ENCODE measurements around the gene MFN1.

MFN1 gene

GRCh38 chr3:179348325-179349013 is 960 bp downstream of the MFN1 start:
- Histone ChIP-seq H3K36me3 (replicated peaks; ENCODE audit: insufficient read depth, low read length) (no peaks in the 10 kb centered on the region; the same call in 1 of the 2 replicates), H3K9me3 (replicated peaks; ENCODE audit: insufficient read depth, low read length) (no peaks in the 10 kb centered on the region), H3K4me1 (ENCODE audit: low read length) (peaks cover 8% of the 10 kb centered on the region), H3K9ac (ENCODE audit: low read length) (peak overlapping the region; percentile 65), H2AFZ (ENCODE audit: low read length) (peak overlapping the region; percentile 95), H3K27me3 (replicated peaks; ENCODE audit: insufficient read depth, low read length) (no peaks in the 10 kb centered on the region), H3K79me2 (ENCODE audit: low read length) (peaks cover 40% of the 10 kb centered on the region), H3K27ac (ENCODE audit: low read length) (peak overlapping the region; percentile 51; the same call in 1 of the 2 replicates), H3K9me2 (replicated peaks; ENCODE audit: insufficient read depth, low read length) (no peaks in the 10 kb centered on the region), H3K4me3 (ENCODE audit: low read length) (peak overlapping the region; percentile 89), H3K4me2 (ENCODE audit: low read depth, low read length) (peak overlapping the region; percentile 75), H3F3A (ENCODE audit: insufficient read depth, low read length) (peaks cover 8% of the 10 kb centered on the region; the same call in 1 of the 2 replicates), H4K20me1 (ENCODE audit: insufficient read depth, low read length) (no peaks in the 10 kb centered on the region)
- no peak for DNase-seq
- TF ChIP-seq CTCF (IDR thresholded peaks at IDR 0.05; ENCODE audit: low read length) = no peak
- no peak for TF ChIP-seq EZH2phosphoT487 (IDR thresholded peaks at IDR 0.05; ENCODE audit: low read length)
- no peak for TF ChIP-seq EZH2 (optimal IDR thresholded peaks at IDR 0.05; ENCODE audit: low read depth, low read length)

GRCh38 chr3:179355996-179356395 is 8.5 kb downstream of the MFN1 start:
- Histone ChIP-seq H3K27ac (ENCODE audit: low read length) (no peak overlapping the region), H3K4me2 (ENCODE audit: low read depth, low read length) (no peak overlapping the region), H3K27me3 (replicated peaks; ENCODE audit: insufficient read depth, low read length) (no peaks in the 10 kb centered on the region), H4K20me1 (ENCODE audit: insufficient read depth, low read length) (no peaks in the 10 kb centered on the region), H3K36me3 (replicated peaks; ENCODE audit: insufficient read depth, low read length) (peaks cover 12% of the 10 kb centered on the region), H3F3A (ENCODE audit: insufficient read depth, low read length) (no peaks in the 10 kb centered on the region), H3K79me2 (ENCODE audit: low read length) (peaks cover 12% of the 10 kb centered on the region), H3K4me3 (ENCODE audit: low read length) (no peak overlapping the region), H3K9ac (ENCODE audit: low read length) (no peak overlapping the region), H2AFZ (ENCODE audit: low read length) (no peak overlapping the region), H3K4me1 (ENCODE audit: low read length) (no peaks in the 10 kb centered on the region), H3K9me2 (replicated peaks; ENCODE audit: insufficient read depth, low read length) (no peaks in the 10 kb centered on the region), H3K9me3 (replicated peaks; ENCODE audit: insufficient read depth, low read length) (no peaks in the 10 kb centered on the region)
- TF ChIP-seq EZH2 (optimal IDR thresholded peaks at IDR 0.05; ENCODE audit: low read depth, low read length) = no peak
- no peak for TF ChIP-seq EZH2phosphoT487 (IDR thresholded peaks at IDR 0.05; ENCODE audit: low read length)
- TF ChIP-seq CTCF (IDR thresholded peaks at IDR 0.05; ENCODE audit: low read length) = no peak
- DNase-seq = no peak

- no peak overlapping the region for H3K9ac ChIP-seq (ENCODE audit: low read length)
- H3K9me3 ChIP-seq (replicated peaks; ENCODE audit: insufficient read depth, low read length) = no peaks in the 10 kb centered on the region
- H3K4me2 ChIP-seq (ENCODE audit: low read depth, low read length) = no peak overlapping the region
- H3K79me2 ChIP-seq (ENCODE audit: low read length) = no peaks in the 10 kb centered on the region
- TF ChIP-seq EZH2phosphoT487 (IDR thresholded peaks at IDR 0.05; ENCODE audit: low read length) = no peak
- TF ChIP-seq EZH2 (optimal IDR thresholded peaks at IDR 0.05; ENCODE audit: low read depth, low read length) = no peak
- TF ChIP-seq CTCF (IDR thresholded peaks at IDR 0.05; ENCODE audit: low read length) = no peak
- peaks cover 6% of the 10 kb centered on the region for H3K36me3 ChIP-seq (replicated peaks; ENCODE audit: insufficient read depth, low read length)
- H3K4me3 ChIP-seq (ENCODE audit: low read length) = no peak overlapping the region
- no peaks in the 10 kb centered on the region for H4K20me1 ChIP-seq (ENCODE audit: insufficient read depth, low read length)
- no peak overlapping the region for H2AFZ ChIP-seq (ENCODE audit: low read length)
- H3F3A ChIP-seq (ENCODE audit: insufficient read depth, low read length) = no peaks in the 10 kb centered on the region
- H3K9me2 ChIP-seq (replicated peaks; ENCODE audit: insufficient read depth, low read length) = no peaks in the 10 kb centered on the region
- H3K4me1 ChIP-seq (ENCODE audit: low read length) = no peaks in the 10 kb centered on the region
- no peak for DNase-seq
- no peak overlapping the region for H3K27ac ChIP-seq (ENCODE audit: low read length)
- H3K27me3 ChIP-seq (replicated peaks; ENCODE audit: insufficient read depth, low read length) = no peaks in the 10 kb centered on the region
These were observed 15.8 kb downstream of the MFN1 start for GRCh38 chr3:179363332-179363731.
